T-cell (primary cell): ENCODE results near the gene SLC46A3. TPM values are rescaled to one million over a fixed set of nuclear protein-coding genes. Genes with fewer than 3 reads are reported as not detected.

Experiments used
- ATAC-seq, 4 experiments: fragments of 200-7000 bp in 3 of 4; fragments of 150-1000 bp in 1 of 4; cut with Tn5 transposase; replicated peaks in 1 of 4; 1 replicate in 3 of 4; 2 replicates in 1 of 4; pipeline ENCODE4 v1.10.0; 2021; ENCODE audit warnings: moderate library complexity in 3 of 4, mild to moderate bottlenecking in 2 of 4, moderate number of reproducible peaks in 1 of 4
- CTCF ChIA-PET, 2 donors: fragments of 300-600 bp; sonication (Branson Sonifier 250); formaldehyde crosslinking; loops; one replicate each; lab custom pipeline; 2022; ENCODE audit warnings: antibody characterized with exemption in 2 of 2; lab: Charles Lee
- POLR2A ChIA-PET, 2 donors: fragments of 300-600 bp; sonication (Branson Sonifier 250); formaldehyde crosslinking; loops; one replicate each; lab custom pipeline; 2022; ENCODE audit warnings: antibody characterized with exemption in 2 of 2; lab: Charles Lee
- DNase-seq, 35 experiments: peaks; one replicate each; pipeline versions ENCODE4 v3.0.0 to v3.0.0-alpha.2; 2013 to 2023
- H3K27ac ChIP-seq: one replicate; pipeline ENCODE4 v1.5.1; 2013; ENCODE audit warnings: low read length
- H3K27me3 ChIP-seq, 2 experiments: replicated peaks in 1 of 2; 1 replicate in 1 of 2; 2 replicates in 1 of 2; pipeline versions ENCODE4 v1.6.1 to v1.7.0; 2013; ENCODE audit warnings: low read length in 1 of 2, mixed read lengths in 1 of 2; ENCODE audit not compliant: control insufficient read depth in 2 of 2, insufficient read depth in 2 of 2; ENCODE audit errors: extremely low read depth in 1 of 2
- H3K36me3 ChIP-seq, 2 donors: 1 replicate in 1 of 2; 2 replicates in 1 of 2; pipeline versions ENCODE4 v1.6.1 to v1.7.0; 2013; ENCODE audit warnings: low read length in 1 of 2; ENCODE audit not compliant: control insufficient read depth in 2 of 2, insufficient read depth in 1 of 2; ENCODE audit errors: extremely low read depth in 1 of 2
- H3K4me1 ChIP-seq, 2 experiments: 1 replicate in 1 of 2; 2 replicates in 1 of 2; pipeline versions ENCODE4 v1.6.1 to v1.7.0; 2013; ENCODE audit warnings: low read length in 2 of 2, mixed read lengths in 1 of 2; ENCODE audit not compliant: insufficient read depth in 2 of 2, control insufficient read depth in 1 of 2; ENCODE audit errors: extremely low read depth in 1 of 2
- H3K4me3 ChIP-seq, 2 donors: 1 replicate in 1 of 2; 2 replicates in 1 of 2; pipeline versions ENCODE4 v1.5.1 to v1.7.0; 2013; ENCODE audit warnings: mild to moderate bottlenecking in 2 of 2, low read length in 1 of 2, moderate library complexity in 1 of 2; ENCODE audit not compliant: control insufficient read depth in 1 of 2; ENCODE audit errors: extremely low read depth in 1 of 2
- H3K9me3 ChIP-seq: 2 replicates; pipeline ENCODE4 v1.7.0; 2013
- H3K27ac Mint-ChIP-seq, 2 donors: one replicate each; pipeline ENCODE4 v1.8.0; 2020 to 2021; ENCODE audit warnings: mild to moderate bottlenecking in 2 of 2, mixed read lengths in 2 of 2
- H3K27me3 Mint-ChIP-seq, 2 donors: one replicate each; pipeline ENCODE4 v1.8.0; 2021 to 2022; ENCODE audit warnings: mixed read lengths in 2 of 2
- H3K36me3 Mint-ChIP-seq: one replicate; pipeline ENCODE4 v1.8.0; 2021; ENCODE audit warnings: mixed read lengths
- H3K4me1 Mint-ChIP-seq, 3 donors: one replicate each; pipeline ENCODE4 v1.8.0; 2020 to 2022; ENCODE audit warnings: mixed read lengths in 3 of 3, mild to moderate bottlenecking in 1 of 3
- H3K4me3 Mint-ChIP-seq, 3 donors: one replicate each; pipeline ENCODE4 v1.8.0; 2020 to 2022; ENCODE audit warnings: mild to moderate bottlenecking in 3 of 3, mixed read lengths in 3 of 3, moderate library complexity in 3 of 3
- H3K9me3 Mint-ChIP-seq, 3 donors: one replicate each; pipeline ENCODE4 v1.8.0; 2020 to 2022; ENCODE audit warnings: mixed read lengths in 3 of 3
- WGBS: methylation state at CpG from one replicate; pipeline ENCODE4 v1.1.5; 2013; ENCODE audit warnings: missing lambda C conversion rate; ENCODE audit not compliant: insufficient coverage; 5-methylcytosine and 5-hydroxymethylcytosine counted together
- total RNA-seq, 35 experiments: library from RNA in 6 of 35; stranded (reverse) in 6 of 35; fragments of 120-200 nt in 1 of 35; gene quantifications; one replicate each; pipeline versions ENCODE4 v1.2.1 to v1.2.4 and lab custom pipeline; 2013 to 2026

The SLC46A3 gene
- total RNA-seq, 5 donors from 2014 or later (not counting 1 experiment from before 2014, with no cell fraction given) = 12.1 to 20.7 (median 18.2) TPM

DNA sequence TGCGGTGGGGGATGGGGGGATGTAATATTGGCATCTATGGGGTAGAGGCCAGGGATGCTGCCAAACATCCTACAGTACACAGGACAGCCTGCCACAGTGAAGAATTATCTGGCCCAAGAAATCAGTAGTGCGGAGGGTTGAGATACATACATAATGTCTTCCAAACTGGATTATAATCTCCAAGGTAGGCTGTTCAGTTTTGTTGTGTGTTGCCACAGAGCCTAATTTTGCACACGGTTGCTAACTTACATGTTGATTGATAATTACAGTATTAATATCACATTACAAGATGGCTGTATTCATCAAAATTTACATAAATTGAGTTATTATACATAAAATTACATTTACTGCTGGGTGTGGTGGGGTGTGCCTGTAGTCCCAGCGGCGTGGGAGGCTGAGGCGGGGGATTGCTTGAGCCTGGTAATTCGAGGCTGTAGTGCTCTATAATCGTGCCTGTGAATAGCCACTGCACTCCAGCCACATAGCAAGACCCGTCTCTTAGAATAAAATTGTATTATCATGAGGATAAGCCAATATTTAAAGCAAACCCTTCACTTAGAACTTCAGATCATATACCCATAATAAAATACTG lies 51.8 kb downstream of the SLC46A3 start:
- DNase-seq (no peak), ATAC-seq (no peak)
- no peak overlapping the region for H3K27ac ChIP-seq
- no peak overlapping the region for H3K4me3 ChIP-seq
- Mint-ChIP-seq H3K27ac (no peak overlapping the region), H3K27me3 (no peaks in the 10 kb centered on the region), H3K4me1 (peaks cover 37 to 47% (median 43%) of the 10 kb centered on the region in 3 donors), H3K9me3 (no peaks in the 10 kb centered on the region), H3K4me3 (no peak overlapping the region), H3K36me3 (peaks cover 75% of the 10 kb centered on the region)
- WGBS = 20% methylated on average over 1 of the region's 9 CpGs
- no peaks in the 10 kb centered on the region for H3K4me1 ChIP-seq
- peaks cover 19 to 93% of the 10 kb centered on the region in 2 donors for H3K36me3 ChIP-seq
- ChIA-PET CTCF (no interaction called here), POLR2A (interaction anchor here in 1 of 2 donors (0.5 kb wide), 2 partner anchors 9 to 26 kb away, joined by 3 read pairs; no protein-coding TSS in a partner anchor)
- no peaks in the 10 kb centered on the region for H3K9me3 ChIP-seq
- no peaks in the 10 kb centered on the region for H3K27me3 ChIP-seq

DNA sequence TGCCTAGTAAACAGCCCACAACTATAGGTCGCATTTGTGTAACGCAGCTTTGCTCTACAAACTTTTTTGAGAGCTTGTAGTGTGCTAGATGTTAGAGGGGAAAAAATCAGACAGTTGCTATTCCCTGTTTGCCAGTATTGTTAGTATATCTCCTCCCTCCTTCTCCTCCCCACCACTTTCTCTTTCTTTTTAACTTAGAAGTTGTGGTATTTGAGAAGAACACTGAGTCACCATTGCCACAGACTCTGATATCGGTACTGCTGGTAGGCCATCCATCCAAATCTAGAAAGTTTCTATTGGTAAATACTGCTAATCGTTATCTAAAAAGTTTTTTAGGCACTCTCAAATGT lies 59.2 kb downstream of the SLC46A3 start:
- WGBS = no CpG with 5 or more reads among the region's 4 CpGs
- peak overlapping the region; percentile 95 to 97 for H3K27ac Mint-ChIP-seq
- H3K9me3 Mint-ChIP-seq = no peaks in the 10 kb centered on the region
- H3K27me3 ChIP-seq = no peaks in the 10 kb centered on the region
- H3K4me1 ChIP-seq = peaks cover 24% of the 10 kb centered on the region in 2 experiments
- ATAC-seq (peak; percentile 30 to 62 (median 42)), DNase-seq (peak in 2 of 35 experiments; percentile 13 to 69)
- H3K27ac ChIP-seq = peak overlapping the region; percentile 86
- H3K4me3 Mint-ChIP-seq = peak overlapping the region; percentile 96 to 98 (median 97)
- H3K4me3 ChIP-seq = peak overlapping the region; percentile 85 to 87
- CTCF ChIA-PET = interaction anchor here (0.6 to 1.1 kb wide), 2 partner anchors 59 to 516 kb away, joined by 5 read pairs; no protein-coding TSS in a partner anchor
- peaks cover 19% of the 10 kb centered on the region for H3K36me3 Mint-ChIP-seq
- no peaks in the 10 kb centered on the region for H3K27me3 Mint-ChIP-seq
- no peaks in the 10 kb centered on the region for H3K9me3 ChIP-seq
- H3K4me1 Mint-ChIP-seq = peaks cover 56 to 70% (median 60%) of the 10 kb centered on the region in 3 donors
- H3K36me3 ChIP-seq = peaks cover 0 to 24% of the 10 kb centered on the region in 2 donors
- POLR2A ChIA-PET = interaction anchor here (0.6 to 1.5 kb wide), 6 partner anchors 9 to 476 kb away, joined by 3 to 5 read pairs (median 3); no protein-coding TSS in a partner anchor

DNA sequence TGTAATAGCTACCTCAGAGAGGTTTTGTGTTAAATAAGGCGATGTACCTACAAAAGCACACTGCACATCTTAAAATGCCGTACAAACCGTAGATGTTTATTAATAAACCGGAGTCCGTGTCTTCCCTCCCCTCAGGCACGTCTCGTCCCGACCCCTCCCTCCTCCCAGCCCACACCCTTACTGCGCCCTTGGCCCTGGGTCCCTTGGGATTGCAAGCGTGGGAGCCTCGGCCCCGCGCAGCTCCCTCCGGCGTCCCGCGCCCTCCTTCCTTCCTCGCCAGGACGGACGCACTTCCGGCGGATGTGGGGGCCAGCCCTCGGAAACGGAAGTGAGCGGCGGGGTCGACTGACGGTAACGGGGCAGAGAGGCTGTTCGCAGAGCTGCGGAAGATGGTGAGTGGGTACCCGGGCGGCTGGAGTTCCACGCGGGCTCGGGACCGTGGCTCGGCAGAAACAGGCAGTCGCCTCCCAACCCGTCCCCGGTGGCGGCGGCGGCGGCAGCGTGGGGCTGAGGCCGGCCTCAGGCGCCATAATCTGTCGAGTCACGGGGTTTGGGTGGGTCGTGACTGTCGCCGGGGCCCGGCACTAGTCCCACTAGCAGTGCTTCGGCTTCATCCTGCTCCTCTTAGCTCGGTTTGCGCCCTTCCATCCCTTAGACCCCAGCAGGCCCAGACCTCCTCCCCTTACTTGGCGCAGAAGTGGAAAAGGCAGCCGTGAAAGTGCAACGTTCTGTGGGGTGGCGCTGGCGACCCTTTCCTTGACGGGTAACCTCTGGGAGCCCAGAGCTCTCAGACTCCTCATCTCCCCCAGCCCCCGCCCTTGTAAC lies 59.8 kb downstream of the SLC46A3 start, which contains the start of gene POMP:
POMP (plus strand) TSS at position 335 of the 825 bp plus-strand sequence; CDS start at position 390, 55 bp downstream.
- Mint-ChIP-seq H3K4me1 (peaks cover 56 to 70% (median 59%) of the 10 kb centered on the region in 3 donors), H3K27me3 (no peaks in the 10 kb centered on the region), H3K36me3 (peaks cover 18% of the 10 kb centered on the region), H3K27ac (peak within 1 kb of the TSS; percentile 95 to 97), H3K9me3 (no peaks in the 10 kb centered on the region), H3K4me3 (peak within 1 kb of the TSS; percentile 96 to 98 (median 97))
- Histone ChIP-seq H3K27ac (peak within 1 kb of the TSS; percentile 86), H3K4me1 (peaks cover 24% of the 10 kb centered on the region in 2 experiments), H3K9me3 (no peaks in the 10 kb centered on the region), H3K36me3 (peaks cover 0 to 18% of the 10 kb centered on the region in 2 donors), H3K4me3 (peak within 1 kb of the TSS; percentile 85 to 87), H3K27me3 (no peaks in the 10 kb centered on the region)
- CTCF ChIA-PET = interaction anchor here (0.6 to 1.1 kb wide), 4 partner anchors 21 to 515 kb away, joined by 3 to 5 read pairs (median 4); no protein-coding TSS in a partner anchor
- POLR2A ChIA-PET = interaction anchor here (0.6 to 1.5 kb wide), 10 partner anchors 9 to 475 kb away, joined by 3 to 4 read pairs (median 3); no protein-coding TSS in a partner anchor
- under 1% methylated on average over 48 of the region's 64 CpGs for WGBS
- ATAC-seq (peak; percentile 89 to 96 (median 94)), DNase-seq (peak; percentile 83 to 96 (median 92))

DNA sequence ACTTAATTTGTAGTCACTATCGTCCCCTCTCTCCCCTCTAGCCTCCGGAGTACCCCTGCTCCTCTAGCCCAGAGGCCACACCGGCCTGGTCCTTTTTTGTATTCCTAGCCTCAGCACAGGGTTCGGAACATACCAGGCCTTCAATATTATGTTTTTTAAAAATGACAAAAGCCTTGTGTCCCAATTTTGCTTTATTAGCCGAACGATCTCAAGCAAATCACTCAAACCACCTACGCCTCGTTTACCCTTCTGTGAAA lies 60.3 kb downstream of the SLC46A3 start:
- ATAC-seq (peak in 1 of 4 experiments; percentile 3), DNase-seq (peak in 3 of 35 experiments; percentile 2 to 29 (median 4))
- no peaks in the 10 kb centered on the region for H3K27me3 Mint-ChIP-seq
- ChIA-PET CTCF (interaction anchor here (0.6 to 1.1 kb wide), 4 partner anchors 20 to 305 kb away, joined by 3 to 5 read pairs (median 4); no protein-coding TSS in a partner anchor), POLR2A (interaction anchor here (0.6 to 1.5 kb wide), 6 partner anchors 12 to 473 kb away, joined by 3 to 4 read pairs (median 3); no protein-coding TSS in a partner anchor)
- H3K36me3 Mint-ChIP-seq = peaks cover 16% of the 10 kb centered on the region
- Histone ChIP-seq H3K9me3 (no peaks in the 10 kb centered on the region), H3K27ac (peak overlapping the region; percentile 86), H3K27me3 (no peaks in the 10 kb centered on the region), H3K4me3 (peak overlapping the region; percentile 85 to 87), H3K36me3 (peaks cover 0 to 13% of the 10 kb centered on the region in 2 donors), H3K4me1 (peaks cover 24% of the 10 kb centered on the region in 2 experiments)
- H3K27ac Mint-ChIP-seq = peak overlapping the region; percentile 95 to 97
- H3K9me3 Mint-ChIP-seq = no peaks in the 10 kb centered on the region
- WGBS = 7% methylated on average over 2 of the region's 8 CpGs
- H3K4me1 Mint-ChIP-seq = peaks cover 56 to 70% (median 57%) of the 10 kb centered on the region in 3 donors
- peak overlapping the region; percentile 96 to 98 (median 97) for H3K4me3 Mint-ChIP-seq

DNA sequence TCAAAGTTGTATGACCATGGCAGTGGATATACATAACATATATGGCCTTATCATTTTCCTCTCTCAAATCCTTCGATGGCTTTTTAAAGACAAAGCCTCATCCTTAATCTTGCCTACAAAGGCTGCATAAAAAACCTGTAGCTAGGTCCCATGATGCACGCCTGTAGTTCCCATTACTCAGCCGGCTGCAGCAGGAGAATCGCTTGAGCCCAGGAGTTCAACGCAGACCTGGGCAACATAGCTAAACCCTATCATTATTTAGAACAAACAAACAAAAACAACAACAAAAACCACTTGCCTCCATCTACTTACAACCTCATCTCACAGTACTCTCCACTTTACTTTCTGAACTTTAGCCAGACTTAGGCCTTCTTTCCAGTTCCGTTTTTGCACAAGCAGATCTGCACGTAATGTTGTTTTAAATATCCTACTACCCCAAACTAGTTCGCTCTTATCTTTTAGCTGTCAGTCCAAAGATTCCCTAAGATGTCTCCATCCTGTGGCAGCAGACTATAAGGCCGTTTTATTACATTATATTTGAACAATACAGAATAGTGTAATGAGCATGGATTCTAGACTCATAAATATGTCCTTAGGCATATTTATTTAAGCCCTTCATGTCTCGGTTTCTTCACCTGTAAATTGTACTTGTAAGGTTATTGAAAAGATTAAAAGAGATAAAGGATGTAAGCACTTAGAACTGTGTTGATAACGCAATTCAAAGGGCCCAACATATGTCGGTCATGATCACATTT lies 60.8 kb downstream of the SLC46A3 start:
- H3K9me3 Mint-ChIP-seq = no peaks in the 10 kb centered on the region
- peaks cover 56 to 70% (median 57%) of the 10 kb centered on the region in 3 donors for H3K4me1 Mint-ChIP-seq
- Histone ChIP-seq H3K9me3 (no peaks in the 10 kb centered on the region), H3K27me3 (no peaks in the 10 kb centered on the region), H3K27ac (peak overlapping the region; percentile 86), H3K4me1 (peaks cover 24% of the 10 kb centered on the region in 2 experiments), H3K36me3 (peaks cover 0 to 8% of the 10 kb centered on the region in 2 donors), H3K4me3 (peak overlapping the region; percentile 85 to 87)
- peak overlapping the region; percentile 95 to 97 for H3K27ac Mint-ChIP-seq
- H3K36me3 Mint-ChIP-seq = peaks cover 15% of the 10 kb centered on the region
- 82% methylated on average over 7 of the region's 12 CpGs for WGBS
- DNase-seq (no peak), ATAC-seq (no peak)
- ChIA-PET CTCF (interaction anchor here (0.5 to 1.1 kb wide), 5 partner anchors 20 to 517 kb away, joined by 3 to 5 read pairs (median 4); no protein-coding TSS in a partner anchor), POLR2A (interaction anchor here (0.6 to 1.5 kb wide), 6 partner anchors 13 to 1725 kb away, joined by 3 to 4 read pairs (median 3); no protein-coding TSS in a partner anchor)
- H3K27me3 Mint-ChIP-seq = no peaks in the 10 kb centered on the region
- peak overlapping the region; percentile 96 to 98 (median 97) for H3K4me3 Mint-ChIP-seq
